ENCODE measurements around the gene ATXN2. TPM values are rescaled to one million over a fixed set of nuclear protein-coding genes. Genes with fewer than 3 reads are reported as not detected.

ATXN2 gene
- total RNA-seq, 2 experiments from 2014 or later = 36.1 to 81.4 TPM

- DNase-seq (ENCODE audit: low spot score) = no peak
- H3K27ac ChIP-seq (ENCODE audit: low read depth, low read length, poor library complexity, severe bottlenecking) = no peak overlapping the region
- H2AFZ ChIP-seq (ENCODE audit: low read length) = no peak overlapping the region
- H3K79me2 ChIP-seq (ENCODE audit: insufficient read depth, low read depth, low read length) = peaks cover 94% of the 10 kb centered on the region
- no peak overlapping the region for H3K4me3 ChIP-seq (ENCODE audit: low read depth, low read length, poor library complexity, severe bottlenecking)
- peaks cover 14% of the 10 kb centered on the region; the same call in 1 of the 2 replicates for H3K36me3 ChIP-seq (ENCODE audit: insufficient read depth, low read length)
- TSS peak; percentile 38 for BruUV-seq (replicated peaks)
- no peak overlapping the region for H3K4me2 ChIP-seq (ENCODE audit: low read length)
- H3K4me1 ChIP-seq (ENCODE audit: insufficient read depth, low read length, poor library complexity, severe bottlenecking) = no peaks in the 10 kb centered on the region
- ChIA-PET POLR2A (no interaction called here), CTCF (ENCODE audit: unreplicated experiment) (no interaction called here)
- no peaks in the 10 kb centered on the region; the same call in 1 of the 2 replicates for H4K20me1 ChIP-seq (ENCODE audit: insufficient read depth, low read length)
- H3K9me3 ChIP-seq (ENCODE audit: low read length) = no peaks in the 10 kb centered on the region
- intact Hi-C loops (cut with micrococcal nuclease; ENCODE audit: unreplicated experiment) = no loop called here
- no peak for TF ChIP-seq EZH2phosphoT487 (IDR thresholded peaks at IDR 0.05; ENCODE audit: borderline replicate concordance, low read depth, low read length)
- TF ChIP-seq CTCF (conservative IDR thresholded peaks at IDR 0.05; ENCODE audit: low read length) = no peak
- no peaks in the 10 kb centered on the region for H3K9me2 ChIP-seq (ENCODE audit: insufficient read depth, low read length)
Measured at GRCh38 chr12:111586986-111587385, 12.1 kb downstream of the ATXN2 start.

GRCh38 chr12:111585690-111586089 is 13.4 kb downstream of the ATXN2 start:
- CTCF ChIA-PET (ENCODE audit: unreplicated experiment) = interaction anchor here (0.6 kb wide), 1 partner anchor 123 kb away, joined by 3 read pairs; no protein-coding TSS in a partner anchor

More at GRCh38 chr12:111585690-111586089, 13.4 kb downstream of the ATXN2 start:
- Histone ChIP-seq H3K9me3 (ENCODE audit: low read length) (no peaks in the 10 kb centered on the region), H3K79me2 (ENCODE audit: insufficient read depth, low read depth, low read length) (peaks cover 86% of the 10 kb centered on the region), H2AFZ (ENCODE audit: low read length) (no peak overlapping the region), H3K4me1 (ENCODE audit: insufficient read depth, low read length, poor library complexity, severe bottlenecking) (no peaks in the 10 kb centered on the region), H4K20me1 (ENCODE audit: insufficient read depth, low read length) (no peaks in the 10 kb centered on the region; the same call in 1 of the 2 replicates), H3K9me2 (ENCODE audit: insufficient read depth, low read length) (no peaks in the 10 kb centered on the region), H3K27ac (ENCODE audit: low read depth, low read length, poor library complexity, severe bottlenecking) (no peak overlapping the region), H3K4me3 (ENCODE audit: low read depth, low read length, poor library complexity, severe bottlenecking) (no peak overlapping the region), H3K36me3 (ENCODE audit: insufficient read depth, low read length) (peaks cover 14% of the 10 kb centered on the region; the same call in 1 of the 2 replicates), H3K4me2 (ENCODE audit: low read length) (no peak overlapping the region)
- POLR2A ChIA-PET = interaction anchor here (0.7 to 1.5 kb wide), 2 partner anchors 11 to 77 kb away, joined by 3 to 8 read pairs; no protein-coding TSS in a partner anchor
- intact Hi-C loops (cut with micrococcal nuclease; ENCODE audit: unreplicated experiment) = no loop called here
- TF ChIP-seq CTCF (conservative IDR thresholded peaks at IDR 0.05; ENCODE audit: low read length) (no peak), EZH2phosphoT487 (IDR thresholded peaks at IDR 0.05; ENCODE audit: borderline replicate concordance, low read depth, low read length) (no peak)
- no peak for DNase-seq (ENCODE audit: low spot score)
- no TSS peak for BruUV-seq (replicated peaks)
